ENCODE results near the gene GALK1.
"Not testable (repeated sequence)": the region's sequence is repeated elsewhere in the genome, so short reads cannot be mapped to it uniquely, and the experiment has no call there.

The GALK1 gene

GRCh38 chr17:75783803-75784472 is 18.9 kb upstream of the GALK1 start:
- no peak for DNase-seq

GRCh38 chr17:75783069-75783783 is 18.2 kb upstream of the GALK1 start:
- no peak for DNase-seq

- no peak for DNase-seq
These were observed 15.2 kb upstream of the GALK1 start for GRCh38 chr17:75779987-75780889.

- DNase-seq, result peak; percentile 90
These were observed 14.4 kb upstream of the GALK1 start for GRCh38 chr17:75779250-75779986.

- DNase-seq, result peak; percentile 62
These were observed 13.9 kb upstream of the GALK1 start for GRCh38 chr17:75778861-75779249.

GRCh38 chr17:75778066-75778860 is 13.3 kb upstream of the GALK1 start:
- not testable (repeated sequence) for DNase-seq

GRCh38 chr17:75777296-75777922 is 12.4 kb upstream of the GALK1 start:
- no peak for DNase-seq

GRCh38 chr17:75776386-75777295 is 11.6 kb upstream of the GALK1 start:
- DNase-seq, result peak; percentile 44

- DNase-seq, result no peak
These were observed 10.1 kb upstream of the GALK1 start for GRCh38 chr17:75774991-75775668.

GRCh38 chr17:75774471-75774990 is 9.5 kb upstream of the GALK1 start:
- no peak for DNase-seq

GRCh38 chr17:75773808-75774470 is 8.9 kb upstream of the GALK1 start:
- no peak for DNase-seq

- no peak for DNase-seq
These were observed 8.3 kb upstream of the GALK1 start for GRCh38 chr17:75773121-75773807.

GRCh38 chr17:75771334-75772281 is 6.6 kb upstream of the GALK1 start:
- DNase-seq, result no peak

GRCh38 chr17:75769536-75769935 is 4.5 kb upstream of the GALK1 start:
- no peak for DNase-seq

GRCh38 chr17:75767881-75768280 is 2.9 kb upstream of the GALK1 start:
- DNase-seq, result no peak

GRCh38 chr17:75765981-75766380 is 989 bp upstream of the GALK1 start:
- no peak for DNase-seq

- no peak for DNase-seq
These were observed 628 bp downstream of the GALK1 start for GRCh38 chr17:75764417-75764710.

All from activated CD4-positive, alpha-beta T cell treated with anti-CD3 and anti-CD28 coated beads, Interleukin-2, amount 50 U/mL, for 1 hour (primary cell).